SK-N-SH (cell line): ENCODE measurements around the gene ADAMTSL1.

Experiments
- CTCF ChIP-seq: fragments of 200-600 bp; sonication (generic); IDR thresholded peaks from 2 replicates; pipeline ENCODE4 v1.6.1; 2017; ENCODE audit warnings: antibody characterized with exemption, mild to moderate bottlenecking, moderate library complexity
- EP300 ChIP-seq, 2 experiments: IDR thresholded peaks; 2 replicates each; pipeline versions ENCODE4 v1.4.0 to v1.6.1; 2012; ENCODE audit warnings: borderline replicate concordance in 1 of 2, low read depth in 1 of 2, low read length in 1 of 2
- FOSL2 ChIP-seq: IDR thresholded peaks from 2 replicates; pipeline ENCODE4 v1.4.0; 2012; ENCODE audit warnings: low read depth, mild to moderate bottlenecking, moderate library complexity, borderline replicate concordance
- FOXJ3 ChIP-seq: sonication (generic); formaldehyde crosslinking; IDR thresholded peaks from 2 replicates; pipeline ENCODE4 v1.5.1; 2020; ENCODE audit warnings: mild to moderate bottlenecking, missing genetic modification reagents
- JUND ChIP-seq: IDR thresholded peaks from 2 replicates; pipeline ENCODE4 v1.4.0; 2012
- MAX ChIP-seq: IDR thresholded peaks from 2 replicates; pipeline ENCODE4 v1.4.0; 2012; ENCODE audit warnings: low read depth
- PBX3 ChIP-seq: IDR thresholded peaks from 2 replicates; pipeline ENCODE4; 2012
- POLR2AphosphoS5 ChIP-seq: IDR thresholded peaks from 2 replicates; pipeline ENCODE4 v1.6.1; 2012; ENCODE audit warnings: low read depth, low read length
- RAD21 ChIP-seq: IDR thresholded peaks from 2 replicates; pipeline ENCODE4 v1.6.1; 2012; ENCODE audit warnings: mild to moderate bottlenecking, low read length
- SMC3 ChIP-seq: IDR thresholded peaks from 2 replicates; pipeline ENCODE4 v1.6.1; 2012; ENCODE audit warnings: low read depth, low read length, improper control_type of control experiment
- YY1 ChIP-seq: IDR thresholded peaks from 2 replicates; pipeline ENCODE4 v1.4.0; 2012; ENCODE audit warnings: low read depth, mild to moderate bottlenecking

GRCh38 chr9:18683851-18684250 lies 209.9 kb downstream of the ADAMTSL1 start:
- no peak for TF ChIP-seq SMC3
- no peak for TF ChIP-seq CTCF
- TF ChIP-seq EP300 (IDR thresholded peaks at IDR 0.05; ENCODE audit: borderline replicate concordance in 1 of 2, low read depth in 1 of 2, low read length in 1 of 2): no peak
- no peak for TF ChIP-seq PBX3
- TF ChIP-seq POLR2AphosphoS5: no peak
- no peak for TF ChIP-seq RAD21
- TF ChIP-seq FOSL2: no peak
- TF ChIP-seq YY1: no peak
- no peak for TF ChIP-seq FOXJ3
- TF ChIP-seq JUND: no peak
- no peak for TF ChIP-seq MAX
